Stimulated activated CD8-positive, alpha-beta memory T cell treated with anti-CD3 and anti-CD28 coated beads, Interleukin-12 subunit alpha, Interleukin-12 subunit beta, amount 100 ng/mL, for 1 hour (primary cell): ENCODE results near the gene SAMD14.

Source experiments
- DNase-seq: peaks from one replicate; pipeline ENCODE4 v3.0.0-alpha.2; 2020; ENCODE audit warnings: low read depth

Gene SAMD14

DNA sequence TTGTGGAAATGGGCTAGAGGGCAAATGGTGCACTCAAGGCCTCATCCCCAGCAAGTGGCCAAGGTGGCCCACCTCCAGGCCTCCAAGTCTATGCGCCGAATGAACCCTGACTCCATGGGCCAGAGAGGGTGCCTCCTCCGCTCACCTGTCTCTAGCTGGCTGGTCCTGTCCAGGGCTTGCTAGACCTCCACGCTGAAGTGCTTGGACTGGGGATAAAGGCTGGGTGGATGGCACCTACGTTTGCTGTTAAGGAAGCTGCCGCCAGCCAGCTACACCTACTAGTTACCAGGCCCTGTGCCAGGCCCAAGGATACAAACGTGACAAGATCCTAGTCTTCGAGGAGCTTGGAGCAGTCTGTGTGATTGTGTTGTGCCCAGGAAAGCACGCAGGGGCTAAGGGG, 35.1 kb upstream of the SAMD14 start:
- no peak for DNase-seq

- no peak for DNase-seq
These were observed 34.7 kb upstream of the SAMD14 start for GRCh38 chr17:50164697-50164988.

- no peak for DNase-seq
These were observed 34.1 kb upstream of the SAMD14 start for GRCh38 chr17:50163843-50164696.

DNA sequence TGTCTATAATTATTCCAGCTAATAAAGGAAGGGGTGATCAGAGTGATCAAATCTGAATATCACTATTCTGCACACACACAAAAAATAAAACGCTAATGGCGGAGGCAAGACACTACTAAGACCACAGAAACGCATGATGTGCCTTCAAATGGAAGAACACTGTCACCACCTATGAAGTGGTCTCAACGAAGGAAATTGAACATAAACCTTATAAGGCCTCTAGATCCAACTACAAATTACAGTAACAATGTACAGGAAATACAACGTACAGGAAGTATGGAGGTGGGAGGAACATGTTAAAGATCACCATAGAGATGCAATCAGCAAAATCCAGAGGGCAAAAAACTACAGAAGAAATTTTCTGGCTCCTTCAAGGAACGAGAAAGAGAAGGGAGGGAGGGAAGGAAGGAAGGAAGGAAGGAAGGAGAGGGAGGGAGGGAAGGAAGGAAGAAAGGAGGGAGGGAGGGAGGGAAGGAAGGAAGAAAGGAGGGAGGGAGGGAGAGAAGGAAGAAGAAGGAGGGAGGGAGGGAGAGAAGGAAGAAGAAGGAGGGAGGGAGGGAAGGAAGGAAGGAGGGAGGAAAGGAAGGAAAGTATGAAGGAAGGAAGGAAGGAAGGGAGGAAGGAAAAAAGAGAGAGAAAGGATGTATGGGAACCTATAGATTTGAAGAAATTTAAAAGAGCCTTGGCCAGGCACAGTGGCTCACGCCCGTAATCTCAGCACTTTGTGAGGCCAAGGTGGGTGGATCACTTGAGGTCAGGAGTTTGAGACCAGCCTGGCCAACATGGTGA, 32.7 kb upstream of the SAMD14 start:
- no peak for DNase-seq

DNA sequence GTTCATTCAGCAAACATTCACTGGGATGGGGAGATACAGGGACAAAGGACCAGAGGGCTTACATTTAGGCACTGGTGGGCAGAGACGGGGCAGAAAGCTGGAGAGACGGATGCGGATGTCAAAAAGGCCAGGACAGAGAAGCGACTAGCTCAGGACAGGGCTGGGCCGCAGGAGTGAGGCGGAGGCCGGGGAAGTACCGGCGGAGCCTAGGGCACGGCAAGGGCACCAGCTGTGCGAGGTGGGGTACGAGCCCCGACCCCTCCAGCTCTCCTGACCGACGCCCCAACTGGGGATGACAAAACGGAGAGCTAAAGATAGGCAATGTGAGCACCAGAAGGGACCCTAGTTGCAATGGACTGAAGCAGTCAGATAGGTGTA, 31.9 kb upstream of the SAMD14 start:
- no peak for DNase-seq

DNA sequence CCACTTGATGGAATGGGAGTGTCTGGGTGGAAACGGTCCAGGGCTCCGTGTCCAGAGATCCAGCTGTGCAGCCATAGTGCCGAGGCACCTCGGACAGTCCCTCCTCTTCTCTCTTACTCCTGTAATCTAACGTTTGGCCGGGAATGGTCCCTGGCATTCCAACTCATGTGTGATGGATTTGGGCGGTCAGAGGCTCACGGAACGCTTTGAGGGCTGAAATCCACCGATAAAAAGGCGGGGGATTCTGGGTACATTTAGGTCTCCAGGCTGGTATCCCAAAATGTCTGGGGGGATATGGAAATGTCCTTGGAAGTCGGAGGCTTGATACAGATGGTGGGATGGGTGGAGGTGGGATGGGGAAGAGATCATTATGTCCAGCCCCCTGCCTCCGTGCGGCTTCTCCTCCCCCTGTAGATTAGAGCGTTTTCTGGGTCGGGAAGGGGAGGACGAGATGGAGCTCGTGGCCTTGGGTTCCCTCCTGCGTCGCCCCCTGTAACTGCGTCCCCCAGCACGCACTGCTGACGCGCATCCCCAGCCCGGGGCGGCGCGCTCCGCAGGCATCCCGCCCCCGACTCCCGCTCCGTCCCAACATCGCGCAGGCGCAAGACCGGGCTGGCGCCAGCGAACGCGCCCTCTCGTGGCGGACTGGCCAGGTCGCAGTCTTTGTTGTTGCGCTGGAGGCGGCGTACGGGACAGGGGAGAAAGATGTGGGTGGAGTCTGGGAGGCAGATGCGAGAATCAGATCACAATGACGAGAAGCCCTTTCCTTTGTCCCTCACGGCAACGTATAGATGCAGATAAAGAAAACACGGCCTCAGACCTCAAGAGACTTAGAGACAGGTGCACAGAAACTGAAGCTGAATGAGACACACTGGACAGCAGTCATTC, 31.3 kb upstream of the SAMD14 start:
- DNase-seq = peak; percentile 94

DNA sequence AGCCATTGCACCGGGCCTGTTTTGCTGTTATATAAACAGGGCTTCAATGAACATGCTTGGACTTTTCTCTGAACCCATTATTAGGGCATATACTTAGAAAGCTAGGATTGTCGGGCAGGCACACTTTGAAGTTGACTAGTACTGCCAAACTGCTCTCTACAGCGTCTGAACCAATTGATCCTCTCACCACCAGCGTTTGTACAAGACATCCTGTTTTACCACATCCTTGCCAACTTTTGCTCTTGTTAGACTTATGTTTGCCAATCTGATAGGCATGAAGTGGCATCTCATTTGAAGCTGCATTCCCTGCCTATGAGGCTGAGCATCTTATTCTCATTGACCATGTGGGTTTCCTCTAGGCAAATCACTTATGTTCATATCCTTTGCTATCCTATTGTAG, 27.9 kb upstream of the SAMD14 start:
- DNase-seq = no peak

DNA sequence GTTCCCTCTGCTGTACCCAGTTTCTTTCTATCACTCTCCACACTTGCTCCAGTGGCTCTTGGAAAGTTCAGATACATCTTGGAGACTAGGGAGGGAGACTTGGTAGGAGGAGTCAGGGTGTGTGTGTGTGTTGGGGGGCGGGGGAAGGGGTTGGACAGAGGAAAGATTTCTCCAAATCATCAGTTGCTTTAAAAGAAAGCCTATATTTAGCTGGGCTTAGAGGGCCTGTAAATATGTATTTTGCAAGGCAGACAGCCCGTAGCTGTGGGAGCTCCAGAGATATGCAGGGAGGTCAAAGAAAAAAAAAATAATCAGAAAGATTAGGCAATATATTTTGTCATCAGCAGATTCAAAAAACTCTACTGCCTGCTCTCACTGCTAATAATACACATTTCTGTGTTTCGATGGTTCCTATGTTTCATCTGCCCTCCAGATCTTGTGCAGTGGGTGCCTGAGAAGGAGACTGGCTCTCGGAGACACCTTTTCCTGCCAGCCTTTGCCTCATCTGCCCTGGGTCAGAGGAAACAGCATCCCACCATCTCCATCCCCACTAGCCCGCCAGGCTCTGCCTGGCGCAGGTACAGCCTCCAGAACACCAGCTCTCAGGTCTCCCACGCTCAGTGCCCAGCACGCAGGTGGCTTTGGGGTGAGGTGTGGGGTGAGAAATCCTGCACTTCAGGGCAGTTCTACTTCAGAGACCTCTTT, 25.3 kb upstream of the SAMD14 start:
- DNase-seq = no peak

GRCh38 chr17:50154604-50155003, 24.6 kb upstream of the SAMD14 start:
- no peak for DNase-seq

GRCh38 chr17:50153650-50154575, 24.0 kb upstream of the SAMD14 start:
- DNase-seq = no peak

GRCh38 chr17:50152736-50153135, 22.8 kb upstream of the SAMD14 start:
- no peak for DNase-seq

DNA sequence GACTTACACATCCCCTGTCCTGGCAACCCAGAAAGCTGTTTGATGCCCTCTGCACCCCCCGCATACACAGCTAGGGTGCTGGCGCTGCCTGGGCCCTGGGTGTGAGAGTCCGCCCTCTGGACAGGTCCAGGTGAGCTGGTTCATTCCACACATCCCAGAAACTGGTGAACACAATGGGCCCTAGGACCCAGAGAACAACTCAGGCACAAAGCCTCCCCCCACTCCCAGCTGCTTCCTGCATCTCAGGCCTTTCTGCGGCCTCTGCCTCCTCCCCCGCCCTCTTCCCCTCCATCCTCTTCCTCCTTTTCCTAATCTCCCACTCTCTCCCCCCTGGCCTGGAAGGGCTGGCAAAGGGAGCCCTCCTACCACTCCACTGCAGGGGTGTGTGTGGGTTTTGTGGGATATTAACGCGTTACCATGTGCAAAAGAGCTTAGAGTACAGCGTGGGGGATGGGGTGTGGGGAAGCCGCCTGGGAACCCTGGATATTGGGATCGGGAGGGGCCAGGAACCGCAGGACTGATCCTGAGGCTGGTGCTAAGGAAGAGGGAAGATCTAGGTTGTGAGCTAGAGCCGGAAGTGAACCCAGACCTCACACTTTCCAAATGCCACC, 22.1 kb upstream of the SAMD14 start:
- DNase-seq = no peak

DNA sequence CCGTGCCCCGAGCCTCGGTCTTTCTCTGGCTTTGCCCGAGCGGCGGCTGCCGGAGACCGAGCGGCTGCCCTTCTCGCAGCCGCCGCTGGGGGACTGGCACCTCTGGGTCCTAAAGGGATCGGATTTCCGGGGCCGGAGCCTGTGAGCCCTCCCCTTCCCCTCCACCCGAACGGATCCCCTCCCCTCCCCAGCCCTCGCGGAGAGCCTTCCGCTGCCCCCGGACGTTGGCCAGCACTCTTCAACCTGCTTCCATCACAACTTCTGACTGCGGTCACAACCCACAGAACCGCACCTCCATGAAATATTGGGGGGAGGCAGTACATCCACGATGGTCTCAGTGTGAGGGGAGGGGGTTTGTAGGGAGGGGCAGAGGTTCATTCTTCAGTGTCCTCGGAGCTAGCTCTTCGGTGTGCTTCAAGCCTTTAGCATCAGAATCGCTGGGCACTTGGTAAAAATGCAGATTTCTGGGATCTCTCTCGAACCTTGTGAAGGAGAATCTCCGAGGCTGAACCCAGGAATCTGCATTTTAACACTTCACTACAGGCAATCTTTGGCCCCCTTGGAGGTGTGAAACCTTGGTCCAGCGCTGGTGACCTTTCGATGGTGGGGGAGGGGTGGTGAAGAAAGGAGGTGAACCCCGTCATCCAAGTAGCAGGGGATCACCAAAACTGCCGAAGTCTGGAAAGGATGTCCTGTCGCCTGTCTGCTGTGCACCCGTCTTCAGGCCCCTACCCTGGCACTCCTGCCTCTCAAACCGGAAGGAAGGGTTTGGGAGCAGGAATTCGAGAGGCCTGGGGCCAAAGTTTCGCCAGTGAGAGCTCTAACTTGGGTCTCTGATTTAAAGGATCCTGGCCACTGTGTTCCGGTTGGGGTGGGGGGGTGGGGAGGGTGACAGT, 21.3 kb upstream of the SAMD14 start:
- peak; percentile 75 for DNase-seq

DNA sequence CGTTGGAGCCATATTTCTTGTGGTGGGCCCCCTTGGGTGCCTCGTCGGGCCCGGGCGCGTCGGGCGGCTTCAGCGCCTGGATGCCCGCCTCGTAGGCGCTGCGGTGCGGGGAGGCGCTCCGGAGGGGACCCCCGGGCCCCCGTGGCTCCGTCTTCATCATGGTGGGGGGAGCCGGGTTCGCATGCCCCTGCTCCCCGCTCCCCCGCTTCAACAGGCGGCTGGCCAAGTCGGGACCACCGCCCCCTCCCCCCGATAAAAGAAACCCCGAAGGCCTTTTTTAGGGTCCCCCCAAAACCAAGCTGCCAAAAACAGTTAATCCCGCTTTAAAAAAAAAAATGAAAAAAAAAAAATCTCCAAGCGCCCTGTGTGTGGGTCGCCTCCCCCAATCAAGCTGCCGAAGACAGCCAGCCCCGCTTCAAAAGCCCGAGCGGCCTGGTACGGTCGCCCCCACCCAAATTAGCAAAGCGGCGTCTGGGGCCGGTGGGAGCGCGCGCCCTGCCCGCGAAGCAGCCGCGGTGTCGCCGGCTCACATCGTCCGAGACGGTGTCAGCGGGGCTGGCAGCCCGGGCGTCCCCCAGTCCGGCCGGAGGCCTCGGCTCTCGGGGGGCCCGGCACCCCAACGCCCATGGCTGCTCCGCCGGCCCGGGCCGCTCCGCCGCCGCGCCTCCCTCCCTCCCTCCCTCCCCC, 20.5 kb upstream of the SAMD14 start, which contains the start of gene PPP1R9B:
Gene PPP1R9B, minus strand, starts transcription at position 324 of the 687 bp plus-strand sequence. Its CDS starts 164 bp downstream, at position 160.
- no peak for DNase-seq

DNA sequence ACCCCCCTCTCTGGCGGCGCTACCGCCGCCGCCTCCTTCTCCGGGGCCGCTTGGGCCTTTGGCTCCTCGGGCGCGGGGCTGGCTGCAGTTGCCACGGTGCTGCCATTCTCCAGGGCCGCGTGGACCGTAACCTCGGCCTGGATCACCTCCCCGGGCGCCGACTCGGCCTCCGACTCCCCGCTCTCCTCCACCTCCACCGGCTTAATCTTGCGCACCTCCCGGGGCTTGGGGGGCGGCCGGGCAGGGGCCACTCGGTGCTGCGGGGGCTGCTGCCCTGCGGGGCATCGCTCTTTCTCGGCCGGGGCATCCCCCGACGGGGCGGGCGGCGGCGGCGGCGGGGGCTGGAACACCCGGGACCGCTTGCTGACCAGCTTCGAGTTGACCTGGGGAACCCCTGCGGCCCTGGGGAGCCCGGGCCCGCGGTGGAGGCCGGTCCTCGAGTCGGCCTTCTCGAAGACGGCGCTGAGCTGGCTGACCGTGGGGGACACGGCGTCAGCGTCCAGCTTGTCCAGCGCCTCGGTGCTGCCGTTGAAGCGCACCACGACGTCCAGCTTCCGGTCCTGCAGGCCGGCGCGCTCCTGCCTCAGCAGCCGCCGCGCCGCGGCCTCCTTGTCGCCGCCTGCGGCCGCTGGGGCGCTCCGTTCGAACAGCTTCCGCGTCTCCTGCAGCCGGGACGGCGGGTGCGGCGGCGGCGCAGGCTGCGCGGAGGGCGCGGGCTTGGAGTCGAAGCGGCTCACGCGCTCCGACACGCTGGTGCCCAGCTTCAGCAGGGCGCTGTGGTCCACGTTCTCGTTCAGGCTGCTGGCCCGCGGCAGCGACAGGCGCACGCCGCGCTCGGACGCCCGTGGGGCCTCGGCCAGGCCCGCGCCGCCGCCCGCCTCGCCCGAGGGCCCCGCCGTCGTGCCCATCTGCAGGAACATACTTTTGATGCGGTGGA, 19.7 kb upstream of the SAMD14 start:
- DNase-seq = no peak

- no peak for DNase-seq
These were observed 19.1 kb upstream of the SAMD14 start for GRCh38 chr17:50149091-50149416.

DNA sequence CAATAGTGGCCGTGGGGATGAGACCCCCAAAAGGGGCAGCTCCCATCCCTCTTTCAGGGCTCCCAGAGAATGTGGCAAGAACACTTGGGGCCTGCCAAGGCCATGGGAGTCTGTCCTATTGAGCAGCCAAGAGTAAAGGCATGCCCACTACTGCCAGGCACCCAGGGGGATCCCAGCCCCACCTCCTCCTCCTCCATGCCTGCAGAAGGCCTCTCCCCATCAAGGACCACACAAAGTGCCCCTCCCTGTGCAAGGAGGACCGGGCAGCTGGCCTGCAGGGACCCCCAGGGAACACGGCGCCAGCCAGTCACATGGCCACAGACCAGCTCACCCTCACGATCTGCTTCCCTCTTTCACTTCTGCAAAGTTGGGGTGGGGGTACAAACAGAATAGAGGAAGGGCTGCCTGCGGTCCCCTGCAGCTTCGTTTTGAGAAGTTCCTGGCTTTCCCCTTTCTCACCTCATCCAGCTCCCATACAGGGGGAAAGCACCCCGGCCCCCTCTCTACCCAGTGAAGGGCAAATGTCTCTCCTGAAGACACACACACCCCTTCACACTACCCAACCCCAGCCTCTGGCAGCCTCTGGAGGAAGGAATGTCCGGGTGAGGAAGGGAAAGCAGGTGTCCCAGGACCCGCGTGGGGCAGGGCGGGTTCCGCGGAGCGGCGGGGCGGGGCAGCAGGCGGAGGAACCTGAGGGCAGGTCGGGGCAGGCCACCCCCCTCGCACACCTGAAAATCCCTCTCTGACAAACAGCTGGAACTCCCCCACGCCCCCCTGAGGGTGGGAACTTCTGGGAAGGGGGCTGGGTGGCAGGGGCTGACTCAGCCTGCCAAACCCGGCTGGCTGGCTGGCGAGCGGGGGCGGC, 18.5 kb upstream of the SAMD14 start:
- DNase-seq = peak; percentile 60
